Fibroblast of pulmonary artery (primary cell): Measurements from ENCODE around the gene RCCD1.

Source experiments
- DNase-seq: peaks from one replicate; pipeline ENCODE4 v3.0.0-alpha.2; 2010; ENCODE audit warnings: low read depth
- H3K4me3 ChIP-seq: replicated peaks from 2 replicates; pipeline ENCODE4 v1.5.1; 2011; ENCODE audit warnings: low read depth, mild to moderate bottlenecking, control low read depth, low read length, moderate library complexity
- CTCF ChIP-seq: IDR thresholded peaks from 2 replicates; pipeline ENCODE4 v1.5.1; 2011; ENCODE audit warnings: mild to moderate bottlenecking, control low read depth, low read length, inconsistent platforms; ENCODE audit errors: missing control alignments

Gene RCCD1

DNA sequence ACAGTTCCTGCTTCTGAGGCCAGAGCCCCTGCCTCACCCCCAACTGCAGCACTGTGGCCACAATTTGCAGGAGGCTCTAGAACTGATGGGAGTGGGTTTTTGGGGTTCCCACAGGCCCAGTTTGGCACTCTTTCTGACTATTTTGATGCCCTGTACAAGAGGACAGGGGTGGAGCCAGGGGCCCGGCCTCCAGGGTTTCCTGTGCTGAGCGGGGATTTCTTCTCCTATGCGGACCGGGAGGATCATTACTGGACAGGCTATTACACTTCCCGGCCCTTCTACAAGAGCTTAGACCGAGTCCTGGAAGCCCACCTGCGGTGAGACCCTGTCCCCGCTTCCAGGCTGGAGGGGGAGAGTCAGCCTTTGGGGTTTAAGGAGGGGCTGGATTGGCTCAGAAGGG, 44.7 kb upstream of the RCCD1 start:
- DNase-seq: no peak
- no peak overlapping the region for H3K4me3 ChIP-seq
- no peak for TF ChIP-seq CTCF

GRCh38 chr15:90910441-90911301, 44.0 kb upstream of the RCCD1 start:
- H3K4me3 ChIP-seq: no peak overlapping the region
- TF ChIP-seq CTCF: no peak
- no peak for DNase-seq

DNA sequence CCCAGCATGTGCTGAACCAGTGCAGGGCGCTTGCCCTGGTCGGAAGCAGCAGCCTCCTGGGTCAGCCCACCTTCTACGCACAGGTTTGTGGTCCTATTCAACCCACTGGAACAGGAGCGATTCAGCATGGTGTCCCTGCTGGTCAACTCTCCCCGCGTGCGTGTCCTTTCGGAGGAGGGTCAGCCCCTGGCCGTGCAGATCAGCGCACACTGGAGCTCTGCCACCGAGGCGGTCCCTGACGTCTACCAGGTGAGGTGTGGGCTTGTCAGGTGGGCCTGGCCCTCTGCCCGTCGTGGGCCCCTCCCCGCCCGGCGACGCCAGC, 43.4 kb upstream of the RCCD1 start:
- no peak for DNase-seq
- H3K4me3 ChIP-seq: no peak overlapping the region
- no peak for TF ChIP-seq CTCF

- no peak for TF ChIP-seq CTCF
- no peak overlapping the region for H3K4me3 ChIP-seq
- no peak for DNase-seq
Measured at GRCh38 chr15:90911906-90912769, 42.5 kb upstream of the RCCD1 start.

- no peak for DNase-seq
- TF ChIP-seq CTCF: no peak
- H3K4me3 ChIP-seq: no peak overlapping the region
Measured at GRCh38 chr15:90912770-90913075, 42.0 kb upstream of the RCCD1 start.

DNA sequence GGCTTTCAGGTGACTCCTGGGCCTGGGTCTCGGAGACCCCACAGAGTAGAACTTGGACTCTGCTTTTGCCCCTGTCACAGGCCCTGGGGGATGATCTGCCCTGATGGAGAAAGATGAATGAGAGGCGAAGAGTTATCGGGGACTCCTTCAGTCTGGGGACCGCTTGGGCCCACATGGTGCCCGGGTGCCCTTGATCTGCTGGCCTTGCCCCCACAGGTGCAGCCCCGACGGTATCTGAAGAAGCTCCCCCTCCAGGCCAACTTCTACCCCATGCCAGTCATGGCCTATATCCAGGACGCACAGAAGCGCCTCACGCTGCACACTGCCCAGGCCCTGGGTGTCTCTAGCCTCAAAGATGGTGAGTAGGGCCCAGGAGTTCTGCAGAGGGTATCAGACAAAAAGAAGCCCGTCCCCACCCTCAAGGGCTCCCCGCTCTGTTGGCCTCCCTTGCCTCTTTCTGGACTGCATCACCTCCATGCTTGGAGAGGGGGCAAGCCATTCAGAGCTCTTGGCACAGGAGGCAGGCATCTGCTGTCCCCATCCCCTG, 41.2 kb upstream of the RCCD1 start:
- H3K4me3 ChIP-seq: no peak overlapping the region
- TF ChIP-seq CTCF: no peak
- no peak for DNase-seq
